ENCODE measurements around the gene NOSTRIN.
"Not testable (repeated sequence)": the region's sequence is repeated elsewhere in the genome, so short reads cannot be mapped to it uniquely, and the experiment has no call there.

NOSTRIN gene

GRCh38 chr2:168858146-168858545 lies 55.7 kb downstream of the NOSTRIN start:
- H3K4me3 ChIP-seq (ENCODE audit: low read depth, low read length), result no peak overlapping the region
- DNase-seq (ENCODE audit: low read depth), result peak; percentile 2

DNA sequence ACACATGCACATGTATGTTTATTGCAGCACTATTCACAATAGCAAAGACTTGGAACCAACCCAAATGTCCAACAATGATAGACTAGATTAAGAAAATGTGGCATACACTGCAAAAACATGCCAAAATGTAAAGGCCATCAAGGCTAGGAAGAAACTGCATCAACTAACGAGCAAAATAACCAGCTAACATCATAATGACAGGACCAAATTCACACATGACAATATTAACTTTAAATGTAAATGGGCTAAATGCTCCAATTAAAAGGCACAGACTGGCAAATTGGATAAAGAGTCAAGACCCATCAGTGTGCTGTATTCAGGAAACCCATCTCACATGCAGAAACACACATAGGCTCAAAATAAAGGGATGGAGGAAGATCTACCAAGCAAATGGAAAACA lies 64.7 kb downstream of the NOSTRIN start:
- H3K4me3 ChIP-seq (ENCODE audit: low read depth, low read length); DNase-seq (ENCODE audit: low read depth): not testable (repeated sequence)

GRCh38 chr2:168870369-168870768 lies 67.9 kb downstream of the NOSTRIN start:
- DNase-seq (ENCODE audit: low read depth); H3K4me3 ChIP-seq (ENCODE audit: low read depth, low read length): not testable (repeated sequence)

DNA sequence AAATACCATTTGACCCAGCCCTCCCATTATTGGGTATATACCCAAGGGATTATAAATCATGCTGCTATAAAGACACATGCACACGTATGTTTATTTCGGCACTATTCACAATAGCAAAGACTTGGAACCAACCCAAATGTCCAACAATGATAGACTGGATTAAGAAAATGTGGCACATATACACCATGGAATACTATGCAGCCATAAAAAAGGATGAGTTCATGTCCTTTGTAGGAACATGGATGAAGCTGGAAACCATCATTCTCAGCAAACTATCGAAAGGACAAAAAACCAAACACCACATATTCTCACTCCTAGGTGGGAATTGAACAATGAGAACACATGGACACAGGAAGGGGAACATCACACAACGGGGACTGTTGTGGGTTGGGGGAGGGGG lies 68.4 kb downstream of the NOSTRIN start:
- not testable (repeated sequence) for H3K4me3 ChIP-seq (ENCODE audit: low read depth, low read length); DNase-seq (ENCODE audit: low read depth)

DNA sequence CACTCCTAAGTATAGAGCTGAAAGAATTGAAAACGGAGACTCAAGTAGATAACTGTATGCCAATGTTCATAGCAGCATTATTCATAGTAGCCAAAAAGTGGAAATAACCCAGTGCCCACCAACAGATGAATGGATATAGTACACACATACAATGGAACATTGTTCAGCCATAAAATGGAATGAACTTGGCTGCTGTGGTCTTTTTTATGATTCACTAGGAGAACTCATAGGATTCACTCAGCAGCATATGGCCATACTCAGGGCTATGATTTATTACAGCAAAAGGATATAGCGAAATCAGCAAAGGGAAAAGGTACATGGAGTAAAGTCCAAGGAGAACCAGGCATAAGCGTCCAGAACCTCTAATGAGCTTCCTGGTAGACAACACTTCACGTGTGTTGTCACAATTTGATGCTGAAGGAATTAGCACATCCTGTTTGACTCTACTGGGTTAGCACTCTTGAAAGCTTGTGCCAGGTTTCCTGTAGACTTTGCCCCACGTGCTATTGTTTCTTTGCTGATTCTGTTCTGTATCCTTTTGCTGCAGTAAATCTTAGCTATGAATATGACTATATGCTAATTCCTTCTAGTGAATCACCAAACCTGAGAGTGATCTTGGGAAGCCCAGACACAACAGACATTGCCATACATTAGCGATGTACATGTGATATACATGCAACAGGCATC lies 72.1 kb downstream of the NOSTRIN start:
- no peak overlapping the region for H3K4me3 ChIP-seq (ENCODE audit: low read depth, low read length)
- no peak for DNase-seq (ENCODE audit: low read depth)

DNA sequence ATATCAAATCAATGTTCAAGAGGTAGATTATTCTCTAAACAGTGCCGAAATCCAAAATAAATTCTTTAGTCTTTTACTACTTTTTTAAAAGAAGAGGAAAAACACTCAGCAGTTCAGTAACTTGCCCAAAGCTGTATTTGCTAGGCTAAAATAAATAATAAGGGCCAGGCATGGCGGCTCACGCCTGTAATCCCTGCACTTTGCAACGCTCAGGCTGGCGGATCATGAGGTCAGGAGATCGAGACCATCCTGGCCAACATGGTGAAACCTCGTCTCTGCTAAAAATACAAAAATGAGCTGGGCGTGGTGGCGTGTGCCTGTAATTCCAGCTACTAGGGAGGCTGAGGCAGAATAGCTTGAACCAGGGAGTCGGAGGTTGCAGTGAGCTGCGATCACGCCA lies 79.7 kb downstream of the NOSTRIN start:
- not testable (repeated sequence) for DNase-seq (ENCODE audit: low read depth); H3K4me3 ChIP-seq (ENCODE audit: low read depth, low read length)

DNA sequence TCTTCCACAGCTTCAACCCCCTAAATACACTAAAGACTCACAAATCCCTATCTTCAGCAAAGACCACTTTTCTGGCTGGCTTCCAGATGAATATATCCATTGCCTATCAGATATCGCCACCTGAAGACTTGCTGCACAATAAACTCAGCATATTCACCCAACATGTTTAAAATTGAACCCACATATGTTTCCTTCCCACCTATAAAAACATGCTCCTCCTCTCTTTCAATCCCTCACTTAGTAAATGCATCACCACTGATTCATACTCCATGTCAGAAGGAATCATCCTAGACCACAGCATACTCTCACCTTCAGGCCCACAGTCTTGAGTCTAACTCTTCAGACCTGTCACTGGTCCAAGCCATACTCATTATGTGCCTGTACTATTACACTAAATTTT lies 82.5 kb downstream of the NOSTRIN start:
- no peak overlapping the region for H3K4me3 ChIP-seq (ENCODE audit: low read depth, low read length)
- DNase-seq (ENCODE audit: low read depth), result peak; percentile 0

DNA sequence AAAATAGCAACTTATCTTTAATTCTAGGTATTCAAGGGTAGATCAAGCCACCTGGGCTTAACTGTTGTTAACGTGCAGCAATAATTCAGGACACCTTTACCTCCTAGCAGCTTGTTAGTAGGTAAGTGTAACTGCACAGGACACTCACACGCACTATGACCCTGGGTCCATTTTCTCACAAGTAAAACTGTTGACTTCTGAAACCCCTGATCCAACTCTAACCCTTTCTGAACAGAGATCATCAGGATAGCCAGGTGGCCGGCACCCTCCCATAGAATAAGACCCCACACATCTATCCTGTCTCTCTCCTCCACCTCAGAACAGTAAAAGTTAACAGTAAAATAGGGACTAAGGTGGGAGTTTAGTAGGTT lies 87.2 kb downstream of the NOSTRIN start:
- peak overlapping the region; percentile 77 for H3K4me3 ChIP-seq (ENCODE audit: low read depth, low read length)
- no peak for DNase-seq (ENCODE audit: low read depth)

GRCh38 chr2:168890006-168890782 lies 87.8 kb downstream of the NOSTRIN start, which contains the start of gene SPC25:
TSS of gene SPC25 (minus strand) at chr2:168890430. CDS start at chr2:168889519, 911 bp downstream.
- DNase-seq (ENCODE audit: low read depth), result peak; percentile 39

DNA sequence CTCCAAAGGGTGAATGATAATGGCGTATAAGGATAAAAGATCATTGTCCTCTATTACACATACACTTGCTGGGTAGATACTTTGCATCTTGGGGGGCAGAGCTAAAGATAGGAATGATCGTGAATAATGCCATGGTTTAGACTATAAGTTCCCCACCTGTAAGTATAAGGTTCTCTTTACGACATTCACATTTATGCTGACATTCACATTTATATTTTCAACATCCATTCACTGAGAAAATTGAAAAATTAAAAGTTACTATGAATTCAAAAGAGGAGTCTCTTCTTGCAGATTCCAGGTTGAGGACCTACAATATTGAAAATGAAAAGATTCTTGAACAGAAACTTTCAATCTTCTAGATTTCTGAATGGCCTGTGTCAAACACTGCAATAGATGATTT lies 89.9 kb downstream of the NOSTRIN start:
- DNase-seq (ENCODE audit: low read depth), result no peak
- H3K4me3 ChIP-seq (ENCODE audit: low read depth, low read length), result no peak overlapping the region

More at GRCh38 chr2:168890006-168890782, 87.8 kb downstream of the NOSTRIN start, which contains the start of gene SPC25:
- H3K4me3 ChIP-seq (ENCODE audit: low read depth, low read length), result peak within 1 kb of the TSS; percentile 77

- H3K4me3 ChIP-seq (ENCODE audit: low read depth, low read length), result no peak overlapping the region
- DNase-seq (ENCODE audit: low read depth), result no peak
Observed at GRCh38 chr2:168894101-168894500, 91.7 kb downstream of the NOSTRIN start.

DNA sequence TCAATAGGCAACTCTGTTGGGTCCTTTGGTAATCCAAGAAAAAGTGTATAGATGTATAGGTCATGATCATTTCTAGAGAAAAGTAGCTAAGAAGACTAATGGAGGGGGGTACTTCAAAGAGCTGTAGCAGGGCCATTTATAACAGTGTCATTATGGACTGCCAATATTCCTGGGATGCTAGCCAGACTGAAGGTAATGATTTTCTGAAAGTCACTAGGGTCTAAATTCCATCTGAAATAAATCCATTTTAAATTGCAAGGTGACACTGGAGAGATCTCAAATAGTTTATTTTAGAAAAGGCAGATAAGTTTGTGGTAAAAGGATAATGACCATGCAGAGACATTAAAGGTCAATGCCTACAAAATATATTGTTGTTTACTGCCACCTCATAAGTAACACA lies 92.3 kb downstream of the NOSTRIN start:
- no peak for DNase-seq (ENCODE audit: low read depth)
- no peak overlapping the region for H3K4me3 ChIP-seq (ENCODE audit: low read depth, low read length)

DNA sequence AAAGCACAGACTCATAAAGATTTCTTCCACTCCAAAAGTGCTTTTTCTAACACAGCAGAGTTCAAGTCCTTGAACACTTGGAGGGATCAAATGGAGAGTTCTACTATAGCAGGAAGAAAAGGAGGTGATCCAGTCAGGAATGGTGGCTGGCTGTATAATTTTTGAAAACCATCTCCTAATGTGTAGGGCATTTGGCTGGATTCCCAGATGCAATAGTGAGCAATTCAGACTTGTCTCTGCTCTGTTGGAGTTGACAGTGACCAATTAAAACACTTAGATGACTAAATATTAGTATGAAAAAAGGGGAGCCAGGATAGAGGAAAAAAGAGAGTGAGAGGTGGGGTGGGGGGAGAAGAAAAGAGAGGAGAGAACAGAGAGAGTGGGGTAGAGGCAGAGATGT lies 93.3 kb downstream of the NOSTRIN start:
- no peak for DNase-seq (ENCODE audit: low read depth)
- H3K4me3 ChIP-seq (ENCODE audit: low read depth, low read length), result no peak overlapping the region

- DNase-seq (ENCODE audit: low read depth), result no peak
- H3K4me3 ChIP-seq (ENCODE audit: low read depth, low read length), result no peak overlapping the region
Observed at GRCh38 chr2:168896783-168897182, 94.3 kb downstream of the NOSTRIN start.

DNA sequence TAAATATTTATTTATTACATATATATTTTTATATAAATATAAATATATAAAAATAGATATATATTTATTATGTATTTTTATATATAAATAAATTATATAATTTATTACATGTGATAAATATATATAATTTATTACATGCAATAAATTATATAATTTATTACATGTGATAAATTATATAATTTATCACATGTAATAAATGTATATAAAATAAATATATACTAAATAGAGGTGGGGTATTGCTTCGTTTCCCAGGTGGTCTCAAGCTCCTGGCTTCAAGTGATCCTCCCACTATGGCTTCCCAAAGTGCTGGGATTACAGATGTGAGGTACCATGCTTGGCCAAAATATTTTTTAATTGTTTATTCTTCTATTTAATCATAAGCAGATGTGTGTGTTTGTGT lies 95.0 kb downstream of the NOSTRIN start:
- H3K4me3 ChIP-seq (ENCODE audit: low read depth, low read length), result no peak overlapping the region
- no peak for DNase-seq (ENCODE audit: low read depth)

DNA sequence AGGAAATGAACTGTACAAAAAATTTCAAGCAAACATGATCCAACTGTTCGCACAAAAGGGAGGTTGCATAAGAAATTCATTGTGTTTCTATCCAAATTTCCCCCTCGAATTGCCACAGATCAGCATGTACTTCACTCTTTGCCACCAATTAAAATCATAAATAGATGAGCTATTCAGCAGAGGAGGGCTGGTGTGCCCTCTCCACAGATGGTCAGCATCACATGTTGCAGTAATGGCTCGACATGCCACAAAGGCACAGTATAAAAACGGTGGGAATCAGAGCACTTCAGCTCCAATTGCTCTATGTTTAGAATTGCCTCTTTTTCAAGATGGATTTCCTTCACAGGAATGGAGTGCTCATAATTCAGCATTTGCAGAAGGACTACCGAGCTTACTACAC lies 98.6 kb downstream of the NOSTRIN start, which contains the start of gene G6PC2:
TSS of gene G6PC2 (plus strand) at position 289 of the 400 bp plus-strand sequence. CDS start at position 330, 41 bp downstream.
- DNase-seq (ENCODE audit: low read depth), result no peak
- no peak within 1 kb of the TSS for H3K4me3 ChIP-seq (ENCODE audit: low read depth, low read length)

DNA sequence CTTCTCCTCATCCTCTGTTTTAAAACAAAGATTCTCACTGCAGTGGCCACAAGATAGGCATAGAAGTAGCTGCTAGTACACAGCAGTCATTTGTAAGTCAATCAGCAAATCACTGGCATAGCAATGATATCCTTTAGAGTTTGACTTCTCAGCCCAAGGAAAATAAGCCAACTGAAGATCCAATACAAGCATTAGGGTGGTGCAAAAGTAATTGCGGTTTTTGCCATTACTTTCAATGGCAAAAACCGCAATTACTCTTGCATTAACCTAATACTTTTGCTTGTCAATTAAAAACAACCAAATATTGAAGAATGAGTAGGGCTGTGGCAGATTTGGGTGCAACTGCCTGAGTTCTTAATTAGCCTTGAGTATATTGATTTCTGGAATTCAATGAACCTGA lies 101.5 kb downstream of the NOSTRIN start:
- H3K4me3 ChIP-seq (ENCODE audit: low read depth, low read length), result no peak overlapping the region
- DNase-seq (ENCODE audit: low read depth), result no peak

DNA sequence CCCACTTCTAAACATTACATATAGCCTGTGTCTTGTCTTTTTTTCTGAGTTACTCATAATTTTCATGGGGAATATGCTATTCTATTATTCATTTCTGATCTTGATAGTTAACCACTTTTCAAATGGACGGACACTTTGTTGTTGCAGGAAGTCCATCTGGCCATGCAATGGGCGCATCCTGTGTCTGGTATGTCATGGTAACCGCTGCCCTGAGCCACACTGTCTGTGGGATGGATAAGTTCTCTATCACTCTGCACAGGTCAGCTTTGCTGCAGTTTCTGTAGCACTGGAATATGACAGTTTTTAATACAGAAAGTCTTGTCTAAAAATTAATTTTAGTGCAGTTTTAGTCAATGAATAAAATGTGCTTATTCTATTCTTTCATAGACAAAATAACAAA lies 101.9 kb downstream of the NOSTRIN start:
- no peak for DNase-seq (ENCODE audit: low read depth)
- H3K4me3 ChIP-seq (ENCODE audit: low read depth, low read length), result no peak overlapping the region

DNA sequence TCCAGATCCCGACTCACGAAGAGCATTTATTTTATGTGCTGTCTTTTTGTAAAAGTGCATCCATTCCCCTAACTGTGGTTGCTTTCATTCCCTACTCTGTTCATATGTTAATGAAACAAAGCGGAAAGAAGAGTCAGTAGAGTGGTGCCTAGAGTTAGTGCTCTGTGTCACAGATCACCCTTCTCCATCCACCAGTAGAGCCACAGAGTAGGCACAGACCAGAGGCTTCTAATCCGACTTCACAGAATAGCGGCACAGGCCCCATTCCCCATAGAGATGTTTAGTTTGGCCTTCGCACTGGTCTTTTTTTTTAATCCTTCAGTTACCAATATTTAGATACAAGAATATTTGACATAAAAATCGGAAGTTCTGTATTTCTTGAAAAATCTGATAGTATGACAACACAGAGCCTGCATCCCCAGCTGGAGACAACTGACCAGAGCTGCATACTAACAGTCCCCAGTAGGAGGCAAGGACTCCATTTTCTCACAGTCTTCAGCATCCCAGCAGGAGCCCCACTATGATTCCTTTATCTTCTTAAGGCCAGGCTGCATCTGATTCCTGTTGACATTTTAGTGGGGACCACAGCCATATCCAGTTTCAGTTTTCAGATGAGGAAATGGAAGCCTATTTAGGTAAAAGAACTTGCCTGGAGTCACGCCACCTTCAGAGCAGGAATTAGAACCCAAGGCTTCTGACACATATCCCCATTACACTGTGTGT lies 105.7 kb downstream of the NOSTRIN start:
- H3K4me3 ChIP-seq (ENCODE audit: low read depth, low read length), result no peak overlapping the region
- DNase-seq (ENCODE audit: low read depth), result no peak

DNA sequence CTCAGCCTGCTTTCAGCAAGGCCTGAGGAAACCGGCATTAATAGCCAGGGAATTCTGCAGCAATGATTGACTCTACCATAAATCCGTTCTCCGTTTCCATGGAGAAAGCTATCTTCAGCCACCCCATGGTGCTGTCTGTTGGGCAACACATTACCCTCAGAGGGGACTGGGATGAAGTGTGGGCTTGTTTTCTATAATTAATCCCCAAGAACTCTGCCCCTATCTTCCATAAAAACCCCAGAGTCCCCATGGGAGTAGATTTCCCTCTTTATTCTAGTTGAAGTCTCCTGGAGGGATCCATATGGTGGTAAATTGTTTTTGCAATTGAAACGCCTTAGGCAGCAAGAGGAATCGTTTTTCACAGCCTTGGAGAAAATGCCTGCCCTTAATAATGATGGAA lies 107.9 kb downstream of the NOSTRIN start:
- DNase-seq (ENCODE audit: low read depth), result no peak
- H3K4me3 ChIP-seq (ENCODE audit: low read depth, low read length), result no peak overlapping the region
